ENCODE data around the gene CASKIN2. TPM values are rescaled to one million over a fixed set of nuclear protein-coding genes. Genes with fewer than 3 reads are reported as not detected.

The CASKIN2 gene
- total RNA-seq, 1 donor from 2014 or later = 47.8 TPM

DNA sequence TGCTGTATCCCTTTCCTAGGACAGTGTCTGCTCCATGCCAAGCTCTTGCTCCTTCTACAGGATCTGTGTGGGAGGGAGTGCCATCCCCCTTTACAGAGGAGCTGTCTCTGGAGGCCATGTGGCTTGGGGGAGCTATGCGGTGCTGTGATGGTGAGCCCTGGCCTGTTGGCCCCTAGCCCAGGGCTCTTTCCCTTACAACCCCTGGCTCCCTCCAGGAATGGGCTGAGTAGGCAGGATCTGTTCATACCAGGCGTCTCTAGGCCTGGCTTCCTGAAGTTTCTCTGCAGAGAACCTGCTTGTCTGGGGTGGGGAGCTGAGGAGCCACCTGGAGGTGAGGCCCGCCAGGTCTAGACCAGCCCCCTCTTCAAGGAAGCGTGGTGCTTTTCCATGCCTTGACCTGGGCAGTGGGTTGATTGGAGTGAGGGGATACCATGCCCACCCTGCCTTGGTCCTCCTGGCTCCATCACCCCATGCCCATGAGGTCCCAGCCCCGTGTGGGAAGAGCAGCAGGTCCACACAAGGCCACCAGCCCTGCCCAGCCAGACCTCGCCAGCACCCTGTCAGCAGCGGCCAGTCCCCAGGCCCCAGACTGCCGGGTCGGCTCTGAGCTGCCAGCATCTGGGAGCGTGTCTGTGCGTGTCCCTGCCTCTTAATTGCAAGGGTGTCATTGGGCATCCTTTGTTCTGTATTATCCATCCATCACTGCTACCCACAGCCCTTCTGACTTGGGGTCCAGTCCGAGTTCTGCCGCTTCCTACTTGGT lies 24.8 kb upstream of the CASKIN2 start:
- no peak for DNase-seq (ENCODE audit: low spot score)
- Mint-ChIP-seq H3K36me3 (ENCODE audit: low read depth, unreplicated experiment) (peaks cover 3% of the 10 kb centered on the region), H3K4me3 (ENCODE audit: unreplicated experiment) (no peak overlapping the region), H3K4me1 (ENCODE audit: unreplicated experiment) (peaks cover 25% of the 10 kb centered on the region), H3K9me3 (ENCODE audit: unreplicated experiment) (no peaks in the 10 kb centered on the region), H3K27me3 (ENCODE audit: unreplicated experiment) (peaks cover 5% of the 10 kb centered on the region), H3K27ac (ENCODE audit: unreplicated experiment) (no peak overlapping the region)
- TF ChIP-seq, protein P1, sequence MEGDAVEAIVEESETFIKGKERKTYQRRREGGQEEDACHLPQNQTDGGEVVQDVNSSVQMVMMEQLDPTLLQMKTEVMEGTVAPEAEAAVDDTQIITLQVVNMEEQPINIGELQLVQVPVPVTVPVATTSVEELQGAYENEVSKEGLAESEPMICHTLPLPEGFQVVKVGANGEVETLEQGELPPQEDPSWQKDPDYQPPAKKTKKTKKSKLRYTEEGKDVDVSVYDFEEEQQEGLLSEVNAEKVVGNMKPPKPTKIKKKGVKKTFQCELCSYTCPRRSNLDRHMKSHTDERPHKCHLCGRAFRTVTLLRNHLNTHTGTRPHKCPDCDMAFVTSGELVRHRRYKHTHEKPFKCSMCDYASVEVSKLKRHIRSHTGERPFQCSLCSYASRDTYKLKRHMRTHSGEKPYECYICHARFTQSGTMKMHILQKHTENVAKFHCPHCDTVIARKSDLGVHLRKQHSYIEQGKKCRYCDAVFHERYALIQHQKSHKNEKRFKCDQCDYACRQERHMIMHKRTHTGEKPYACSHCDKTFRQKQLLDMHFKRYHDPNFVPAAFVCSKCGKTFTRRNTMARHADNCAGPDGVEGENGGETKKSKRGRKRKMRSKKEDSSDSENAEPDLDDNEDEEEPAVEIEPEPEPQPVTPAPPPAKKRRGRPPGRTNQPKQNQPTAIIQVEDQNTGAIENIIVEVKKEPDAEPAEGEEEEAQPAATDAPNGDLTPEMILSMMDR (IDR thresholded peaks at IDR 0.05; ENCODE audit: unreplicated experiment) = no peak

- H3K27ac Mint-ChIP-seq (ENCODE audit: unreplicated experiment) = no peak overlapping the region
- H3K9me3 Mint-ChIP-seq (ENCODE audit: unreplicated experiment) = no peaks in the 10 kb centered on the region
- peaks cover 6% of the 10 kb centered on the region for H3K4me1 Mint-ChIP-seq (ENCODE audit: unreplicated experiment)
- H3K4me3 Mint-ChIP-seq (ENCODE audit: unreplicated experiment) = no peak overlapping the region
- H3K27me3 Mint-ChIP-seq (ENCODE audit: unreplicated experiment) = peaks cover 2% of the 10 kb centered on the region
- peaks cover 3% of the 10 kb centered on the region for H3K36me3 Mint-ChIP-seq (ENCODE audit: low read depth, unreplicated experiment)
- TF ChIP-seq, protein P1 (IDR thresholded peaks at IDR 0.05; ENCODE audit: unreplicated experiment) = no peak
- no peak for DNase-seq (ENCODE audit: low spot score)
These were observed 21.0 kb upstream of the CASKIN2 start for GRCh38 chr17:75536366-75536765.

DNA sequence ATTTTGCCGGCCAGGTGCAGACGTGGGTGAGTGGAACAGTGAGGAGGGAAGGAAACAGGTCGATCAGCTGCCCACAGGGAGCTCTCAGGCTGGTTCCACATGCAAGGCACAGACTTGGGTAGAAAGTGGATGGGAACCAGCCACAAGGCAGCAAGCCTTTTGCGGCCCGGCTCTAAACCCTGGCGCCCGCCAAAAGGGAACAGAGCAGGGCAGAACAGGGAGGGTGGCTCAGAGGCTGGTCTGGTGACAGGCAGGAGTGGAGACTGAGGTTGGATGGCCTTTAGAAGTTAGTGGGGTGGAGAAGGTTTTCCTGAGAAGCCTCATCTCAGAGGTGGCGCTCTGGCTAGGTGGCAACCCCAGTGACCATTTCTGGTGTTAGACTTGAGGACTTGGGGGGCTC lies 20.5 kb upstream of the CASKIN2 start:
- H3K27ac Mint-ChIP-seq (ENCODE audit: unreplicated experiment) = no peak overlapping the region
- no peak for DNase-seq (ENCODE audit: low spot score)
- TF ChIP-seq, protein P1 (IDR thresholded peaks at IDR 0.05; ENCODE audit: unreplicated experiment) = no peak
- peaks cover 2% of the 10 kb centered on the region for H3K27me3 Mint-ChIP-seq (ENCODE audit: unreplicated experiment)
- no peak overlapping the region for H3K4me3 Mint-ChIP-seq (ENCODE audit: unreplicated experiment)
- H3K9me3 Mint-ChIP-seq (ENCODE audit: unreplicated experiment) = no peaks in the 10 kb centered on the region
- peaks cover 3% of the 10 kb centered on the region for H3K36me3 Mint-ChIP-seq (ENCODE audit: low read depth, unreplicated experiment)
- H3K4me1 Mint-ChIP-seq (ENCODE audit: unreplicated experiment) = peaks cover 7% of the 10 kb centered on the region

DNA sequence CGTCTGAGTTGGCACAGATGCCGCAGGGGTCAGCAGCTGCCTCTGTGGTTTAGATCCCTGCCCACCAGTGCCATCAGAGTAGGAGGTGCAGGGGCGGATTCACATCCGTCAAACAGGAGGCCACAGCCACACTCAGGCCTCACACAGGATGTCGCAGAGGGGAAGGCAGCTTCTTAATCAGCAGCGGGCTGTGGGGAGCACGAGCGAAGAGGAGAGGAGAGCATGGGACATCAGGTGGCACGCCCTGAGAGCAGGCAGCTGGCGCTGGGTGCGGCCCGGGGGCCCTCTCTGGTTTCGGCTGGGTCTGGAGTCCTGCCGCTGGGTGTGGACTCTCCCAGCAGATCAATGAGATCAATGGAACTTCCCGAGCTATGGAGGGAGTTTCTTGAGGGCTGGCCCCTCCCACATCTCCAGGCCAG lies 19.8 kb upstream of the CASKIN2 start:
- Mint-ChIP-seq H3K27me3 (ENCODE audit: unreplicated experiment) (peaks cover 2% of the 10 kb centered on the region), H3K27ac (ENCODE audit: unreplicated experiment) (no peak overlapping the region), H3K4me3 (ENCODE audit: unreplicated experiment) (no peak overlapping the region), H3K4me1 (ENCODE audit: unreplicated experiment) (peaks cover 9% of the 10 kb centered on the region), H3K9me3 (ENCODE audit: unreplicated experiment) (no peaks in the 10 kb centered on the region), H3K36me3 (ENCODE audit: low read depth, unreplicated experiment) (peaks cover 3% of the 10 kb centered on the region)
- no peak for DNase-seq (ENCODE audit: low spot score)
- TF ChIP-seq, protein P1 (IDR thresholded peaks at IDR 0.05; ENCODE audit: unreplicated experiment) = no peak

GRCh38 chr17:75531721-75532072 lies 16.4 kb upstream of the CASKIN2 start:
- no peak overlapping the region for H3K4me3 Mint-ChIP-seq (ENCODE audit: unreplicated experiment)
- no peak for DNase-seq (ENCODE audit: low spot score)
- H3K4me1 Mint-ChIP-seq (ENCODE audit: unreplicated experiment) = peaks cover 8% of the 10 kb centered on the region
- TF ChIP-seq, protein P1 (IDR thresholded peaks at IDR 0.05; ENCODE audit: unreplicated experiment) = no peak
- no peaks in the 10 kb centered on the region for H3K9me3 Mint-ChIP-seq (ENCODE audit: unreplicated experiment)
- H3K36me3 Mint-ChIP-seq (ENCODE audit: low read depth, unreplicated experiment) = peaks cover 3% of the 10 kb centered on the region
- H3K27ac Mint-ChIP-seq (ENCODE audit: unreplicated experiment) = no peak overlapping the region
- no peaks in the 10 kb centered on the region for H3K27me3 Mint-ChIP-seq (ENCODE audit: unreplicated experiment)
